GM19397 (cell line): ENCODE data around the gene AFAP1.

Experiments
- ATAC-seq: cut with Tn5 transposase; IDR thresholded peaks from one replicate; pipeline ENCODE4 v1.9.1; 2021; ENCODE audit warnings: mild to moderate bottlenecking, moderate library complexity; ENCODE audit not compliant: unreplicated experiment

The AFAP1 gene

DNA sequence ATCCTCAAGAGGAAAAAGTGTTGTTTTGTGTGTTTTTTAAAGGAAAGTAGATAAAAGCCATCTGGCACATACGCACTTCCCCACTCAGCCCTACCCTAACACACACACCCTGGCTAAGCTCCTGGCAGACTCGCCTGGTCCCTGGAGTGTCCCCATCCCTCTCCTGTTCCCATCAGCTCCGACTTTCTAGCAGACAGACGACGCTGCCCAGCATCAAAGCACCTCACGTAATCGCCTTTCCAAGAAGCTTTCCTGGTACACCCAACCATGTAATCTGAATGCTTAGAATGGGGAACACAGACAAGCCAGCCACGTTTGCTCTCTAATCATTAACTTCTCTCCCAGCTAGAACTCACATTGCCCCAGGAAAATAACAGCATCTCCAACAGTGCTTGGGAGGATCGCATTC, 116.2 kb downstream of the AFAP1 start:
- ATAC-seq: no peak

DNA sequence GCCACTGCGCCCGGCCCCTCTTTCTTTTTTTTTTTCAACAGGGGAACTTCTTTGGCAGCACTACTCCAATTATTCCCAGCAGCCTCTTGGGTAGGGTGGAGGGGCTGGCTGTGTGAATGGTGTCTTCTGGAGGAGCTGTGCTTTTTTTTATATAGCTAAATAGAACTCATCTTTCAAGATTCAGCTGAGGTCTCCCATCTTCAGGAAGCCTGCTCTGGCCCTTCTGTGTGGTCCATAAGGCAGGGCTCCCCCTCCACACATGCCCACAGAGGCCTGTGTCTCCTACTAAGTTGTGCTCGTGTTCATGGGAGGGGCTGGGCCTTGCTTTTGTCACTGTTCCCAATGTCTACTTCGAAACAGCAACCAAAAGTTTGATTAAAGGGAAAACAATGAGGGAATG, 116.8 kb downstream of the AFAP1 start:
- ATAC-seq: no peak

DNA sequence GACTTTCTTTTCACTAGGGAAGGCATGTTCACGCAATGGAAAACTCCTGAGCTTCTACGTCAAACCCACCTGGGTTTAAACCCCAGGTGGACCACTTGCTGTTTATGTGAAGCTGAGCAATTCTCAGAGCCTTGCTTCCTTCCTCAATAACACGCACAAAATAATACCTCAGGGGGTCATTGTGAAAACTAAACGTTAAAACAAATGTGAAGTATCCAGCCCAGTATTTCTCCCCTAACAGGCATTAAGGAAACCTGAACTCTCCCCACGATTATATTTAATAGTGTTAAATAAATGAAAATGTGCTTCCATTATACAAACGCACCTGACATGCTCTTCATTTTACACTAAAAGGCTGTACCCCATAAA, 117.5 kb downstream of the AFAP1 start:
- ATAC-seq: no peak

DNA sequence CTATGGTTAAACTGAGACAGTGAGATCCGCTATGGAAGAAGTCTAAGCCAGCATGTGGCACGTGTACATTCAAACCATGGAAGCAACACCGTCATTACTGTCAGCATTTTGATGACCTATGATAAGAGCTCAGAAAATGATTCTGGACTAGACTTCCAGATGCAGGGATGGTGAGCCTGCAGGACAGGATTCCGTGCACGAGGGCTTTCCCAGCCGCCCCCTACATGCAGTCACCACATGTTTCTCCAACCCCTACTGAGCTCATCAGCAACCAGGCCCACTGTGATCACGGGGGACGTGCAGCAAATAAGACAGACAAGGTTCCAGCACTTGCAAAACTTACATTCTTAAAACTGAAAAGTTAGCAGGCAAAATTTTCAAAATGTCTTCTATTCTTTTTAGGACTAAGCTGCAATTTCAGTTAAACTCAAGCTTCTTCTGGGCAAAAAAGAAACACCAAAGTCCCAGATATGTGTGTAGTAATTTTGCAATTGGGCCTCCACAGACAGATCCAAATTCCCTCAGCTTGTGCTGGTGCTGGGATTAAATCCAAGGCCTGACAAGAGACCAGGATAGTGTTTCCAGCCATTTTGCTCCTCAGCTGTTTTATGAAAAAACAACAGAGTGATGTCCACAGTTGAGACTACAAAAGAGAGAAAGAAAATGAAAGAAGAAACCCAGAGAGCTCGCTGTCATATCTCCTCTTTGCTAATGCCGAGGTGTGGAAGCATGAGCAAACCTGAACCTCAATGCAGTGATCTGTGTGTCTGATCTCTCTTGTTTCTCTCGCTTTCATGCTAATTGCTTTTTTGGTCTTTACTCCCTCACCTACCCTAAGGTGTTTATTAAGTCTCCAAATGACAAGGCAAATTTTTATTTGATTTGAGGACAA, 118.2 kb downstream of the AFAP1 start:
- ATAC-seq: no peak

DNA sequence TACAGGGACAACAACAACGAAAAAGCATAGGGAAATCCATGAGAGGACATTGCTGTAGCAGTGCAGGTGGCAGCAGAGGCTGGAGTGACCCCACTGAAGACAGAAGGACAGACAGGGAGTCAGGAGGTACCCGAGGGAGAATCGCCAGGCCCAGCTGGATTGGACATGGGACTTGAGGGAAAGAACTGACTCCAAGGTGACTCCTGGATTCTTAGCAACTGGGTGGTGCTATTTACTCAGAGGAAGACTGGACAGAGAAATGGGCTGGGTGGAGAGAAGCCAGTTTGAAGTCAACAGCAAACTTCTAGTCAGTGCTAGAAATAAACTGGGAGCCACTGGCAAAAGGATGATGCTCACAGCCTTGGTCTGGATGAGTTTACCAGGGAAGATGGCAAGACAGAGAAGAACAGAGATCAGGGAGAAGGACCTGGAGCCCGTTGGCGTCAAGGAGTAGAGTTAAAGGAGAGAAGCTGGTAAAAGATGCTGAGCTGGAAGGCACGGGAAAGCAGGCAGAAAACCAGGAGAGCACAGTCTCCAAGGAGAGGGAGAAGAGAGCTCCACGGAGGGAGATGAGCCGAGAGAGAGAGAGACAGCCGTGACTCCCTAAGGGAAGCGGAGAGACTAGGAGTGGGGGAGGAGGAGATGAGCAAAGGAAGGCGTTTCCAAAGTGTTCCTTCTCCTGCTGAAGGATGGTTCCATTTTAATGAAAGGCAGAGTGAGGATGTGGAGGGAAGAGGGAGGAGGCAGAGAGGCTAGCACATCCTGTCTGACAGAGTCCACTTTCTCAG, 119.4 kb downstream of the AFAP1 start:
- ATAC-seq: no peak

DNA sequence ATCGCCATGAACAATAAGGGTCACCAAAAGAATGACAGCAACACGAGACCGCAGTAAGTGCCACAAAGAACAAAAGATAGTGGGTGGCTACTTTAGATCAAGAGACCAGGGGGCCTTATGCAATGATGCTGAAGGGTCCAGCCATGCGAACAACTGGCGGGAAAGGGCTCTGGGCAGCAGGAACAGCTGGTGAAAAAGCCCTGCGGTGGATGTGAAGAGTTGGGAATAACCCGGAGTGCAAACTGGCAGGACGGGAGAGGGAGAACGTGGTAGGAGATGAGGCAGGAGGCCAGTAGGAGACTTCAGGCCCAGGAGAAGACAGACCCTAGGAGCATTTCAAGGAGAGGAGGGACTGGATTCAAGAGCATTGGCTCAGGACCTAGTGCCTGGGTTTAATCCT, 120.2 kb downstream of the AFAP1 start:
- no peak for ATAC-seq

DNA sequence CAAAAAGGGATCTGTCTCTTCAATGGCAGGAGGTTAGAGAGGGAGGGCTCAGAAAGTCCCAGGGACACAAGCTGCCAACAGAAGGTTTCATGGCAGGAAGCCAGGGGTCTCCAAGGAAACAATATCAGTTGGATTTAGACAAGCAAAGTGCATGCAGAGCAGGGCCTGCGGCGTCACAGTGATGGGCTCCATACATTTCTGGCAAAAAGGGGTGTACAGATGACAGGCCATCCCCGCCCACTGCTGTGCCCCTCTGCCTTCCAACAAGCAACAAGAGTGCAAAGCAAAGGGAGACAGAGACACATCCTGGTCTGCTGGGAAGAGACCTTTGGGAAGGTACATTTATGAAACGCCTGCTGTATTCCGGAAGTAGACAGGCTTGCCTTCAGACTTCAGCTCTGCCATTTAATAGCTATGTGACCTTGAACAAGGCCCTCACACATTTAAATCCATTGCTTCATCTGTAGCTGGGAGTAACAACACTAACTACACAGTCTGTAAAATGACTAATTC, 121.2 kb downstream of the AFAP1 start:
- ATAC-seq: no peak

DNA sequence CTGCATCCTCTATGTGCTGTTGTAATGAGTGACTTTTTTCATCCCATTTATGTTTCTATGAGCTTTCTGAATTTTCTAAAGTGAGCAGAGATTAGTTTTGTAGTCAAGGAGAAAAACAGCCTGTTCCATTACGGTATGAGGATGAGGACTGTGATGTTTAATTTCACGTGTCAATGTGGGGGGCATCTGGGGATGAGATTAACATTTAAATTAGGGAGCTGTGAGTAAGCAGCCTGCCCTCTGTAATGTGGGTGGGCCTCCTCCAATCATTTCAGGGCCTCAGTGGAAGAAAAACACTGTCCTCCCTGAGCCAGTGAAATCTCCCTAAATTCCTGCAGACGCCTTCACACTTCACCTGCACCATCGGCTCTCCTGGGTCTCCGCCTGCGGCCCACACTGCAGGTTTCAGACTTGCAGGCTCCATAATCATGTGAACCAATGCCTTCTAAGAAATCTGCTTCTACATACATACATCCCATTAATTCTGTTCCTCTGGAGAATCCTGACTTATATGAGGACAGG, 121.7 kb downstream of the AFAP1 start:
- no peak for ATAC-seq

DNA sequence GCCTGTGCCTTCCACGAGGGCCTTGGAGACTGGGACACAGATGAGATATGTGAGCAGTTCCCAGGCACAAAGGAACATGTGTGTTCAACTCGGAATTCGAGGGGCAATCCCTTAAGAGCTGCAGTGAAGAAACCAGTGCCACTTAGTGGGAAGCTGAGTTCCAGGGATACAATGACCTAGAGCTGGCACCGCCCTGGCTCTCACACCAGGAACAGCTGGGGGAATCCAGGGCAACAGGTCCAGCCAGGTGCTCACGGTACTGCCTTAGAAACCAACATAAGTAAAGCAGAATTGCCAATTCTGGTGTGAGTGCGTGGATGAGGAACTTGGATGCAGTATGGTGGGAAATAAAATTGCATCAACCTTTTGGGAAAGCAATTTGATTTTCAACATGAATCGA, 122.9 kb downstream of the AFAP1 start:
- no peak for ATAC-seq

DNA sequence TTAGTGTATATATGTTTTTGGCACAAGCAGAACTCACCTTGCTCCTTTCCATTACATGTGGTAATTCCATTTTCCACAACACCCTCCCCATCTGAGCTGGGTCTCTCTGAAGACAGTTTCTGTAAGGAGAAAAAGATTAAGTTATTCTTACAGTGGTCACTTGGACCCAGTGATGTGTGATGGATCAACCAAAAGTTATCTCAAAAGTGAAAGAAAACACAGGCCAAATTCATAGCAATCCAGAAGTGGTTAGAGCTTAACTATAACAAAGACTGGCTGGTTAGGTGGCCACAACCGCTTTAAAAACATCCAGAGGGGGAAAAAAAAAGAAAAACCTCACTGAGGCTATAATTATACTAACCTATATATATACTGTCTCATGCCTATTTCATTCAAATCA, 123.7 kb downstream of the AFAP1 start:
- ATAC-seq: no peak

DNA sequence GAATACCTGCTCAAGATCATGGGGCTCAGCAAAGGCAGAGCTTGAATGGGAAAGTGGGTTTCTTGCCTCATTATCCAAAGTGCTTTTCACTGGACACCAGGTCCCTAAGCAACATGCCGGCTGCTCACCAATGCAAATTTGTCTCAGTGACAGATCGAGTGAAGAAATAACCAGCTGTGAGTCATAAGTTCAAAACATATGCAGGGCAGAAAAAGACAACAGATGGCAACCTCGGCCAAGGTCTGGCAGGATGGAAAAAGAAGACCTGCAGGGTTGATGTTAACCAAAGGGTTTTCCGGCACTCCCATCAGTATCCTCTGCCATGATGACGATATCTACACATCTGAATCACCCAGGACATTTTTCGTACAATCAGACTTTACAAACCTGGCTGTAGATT, 124.1 kb downstream of the AFAP1 start:
- ATAC-seq: no peak

DNA sequence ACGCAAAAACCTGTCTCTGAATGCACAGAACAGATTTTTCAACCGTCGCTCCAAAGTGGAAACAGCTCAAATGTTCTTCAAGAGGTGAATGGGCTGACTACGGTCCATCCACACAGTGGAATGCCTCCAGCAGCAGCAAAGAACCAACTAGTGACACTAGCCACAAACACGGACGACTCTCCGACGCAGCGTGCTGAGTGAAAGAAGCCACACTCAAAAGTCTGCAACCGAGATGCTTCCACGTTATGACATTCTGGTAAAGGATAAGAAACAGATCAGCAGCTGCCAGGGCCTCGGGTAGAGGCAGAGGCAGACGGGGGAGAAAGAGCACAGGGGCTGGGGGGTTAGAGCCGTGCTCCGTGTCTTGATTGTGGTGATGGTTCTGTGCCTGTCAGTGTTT, 125.2 kb downstream of the AFAP1 start:
- ATAC-seq: no peak

DNA sequence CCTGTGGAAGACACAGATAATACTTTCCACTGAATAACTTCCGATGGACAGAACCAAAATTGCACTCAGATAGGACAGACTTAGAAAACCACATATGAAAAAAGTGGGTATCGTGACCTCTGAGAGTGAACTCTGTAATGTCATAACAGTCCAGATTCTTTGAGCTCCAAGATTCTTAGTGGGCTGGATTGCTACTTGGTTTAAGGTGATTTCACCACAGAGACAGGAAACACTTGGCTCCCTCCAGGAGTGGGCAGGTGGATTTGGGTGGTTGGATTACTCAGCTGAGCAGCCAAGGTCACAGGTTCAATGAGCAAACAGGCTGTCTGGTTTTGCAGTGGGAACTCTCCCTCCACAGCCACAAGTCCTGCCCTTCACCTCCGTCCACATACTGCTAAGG, 126.0 kb downstream of the AFAP1 start:
- ATAC-seq: no peak

DNA sequence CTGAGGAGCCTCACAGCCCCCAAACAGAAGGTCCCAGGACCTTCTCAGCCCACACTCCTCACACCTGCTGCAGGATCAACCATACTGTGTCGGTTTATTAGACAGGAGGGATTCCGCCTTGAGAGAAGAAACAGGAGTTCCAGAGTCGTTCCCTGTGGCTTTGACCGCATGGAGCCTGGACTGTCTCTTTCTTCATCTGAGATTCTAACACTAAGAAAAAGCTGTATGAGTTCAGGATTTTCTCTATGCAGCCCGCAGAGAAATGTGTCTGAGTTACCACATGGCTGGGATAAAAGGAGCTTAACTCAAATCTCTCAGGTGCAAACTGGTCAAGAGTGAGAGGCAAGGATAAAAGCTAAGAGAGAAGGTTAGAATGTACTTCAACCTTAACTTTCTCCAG, 126.7 kb downstream of the AFAP1 start:
- no peak for ATAC-seq

DNA sequence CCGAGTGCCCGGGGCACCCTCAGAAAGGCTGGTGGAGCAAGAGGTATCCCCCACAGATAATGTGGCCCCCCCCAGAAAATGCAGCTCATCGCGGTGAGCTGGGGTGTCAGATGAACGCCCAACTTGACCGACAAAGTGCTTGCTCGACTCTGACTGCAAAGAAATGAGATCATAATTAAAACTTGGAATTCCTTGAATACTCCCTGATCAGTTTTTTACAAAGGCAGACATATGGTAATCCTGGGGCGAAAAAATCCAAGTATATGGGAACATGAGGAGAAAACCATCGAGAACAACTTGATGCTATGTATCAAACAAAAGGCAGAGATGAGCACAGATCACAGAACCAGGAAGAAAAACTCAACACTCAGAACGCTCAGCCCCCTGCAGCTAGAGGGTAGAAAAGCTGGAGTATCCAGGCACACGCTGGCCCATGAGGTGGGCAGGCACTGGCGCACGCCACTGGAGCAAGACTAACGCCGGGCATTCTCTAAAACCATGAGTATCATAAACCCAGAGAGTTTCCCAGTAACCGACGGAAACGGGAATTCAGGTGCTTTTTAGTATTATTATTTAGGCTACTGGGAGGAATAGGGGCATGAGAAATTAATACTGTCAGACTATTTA, 127.3 kb downstream of the AFAP1 start:
- ATAC-seq: no peak

DNA sequence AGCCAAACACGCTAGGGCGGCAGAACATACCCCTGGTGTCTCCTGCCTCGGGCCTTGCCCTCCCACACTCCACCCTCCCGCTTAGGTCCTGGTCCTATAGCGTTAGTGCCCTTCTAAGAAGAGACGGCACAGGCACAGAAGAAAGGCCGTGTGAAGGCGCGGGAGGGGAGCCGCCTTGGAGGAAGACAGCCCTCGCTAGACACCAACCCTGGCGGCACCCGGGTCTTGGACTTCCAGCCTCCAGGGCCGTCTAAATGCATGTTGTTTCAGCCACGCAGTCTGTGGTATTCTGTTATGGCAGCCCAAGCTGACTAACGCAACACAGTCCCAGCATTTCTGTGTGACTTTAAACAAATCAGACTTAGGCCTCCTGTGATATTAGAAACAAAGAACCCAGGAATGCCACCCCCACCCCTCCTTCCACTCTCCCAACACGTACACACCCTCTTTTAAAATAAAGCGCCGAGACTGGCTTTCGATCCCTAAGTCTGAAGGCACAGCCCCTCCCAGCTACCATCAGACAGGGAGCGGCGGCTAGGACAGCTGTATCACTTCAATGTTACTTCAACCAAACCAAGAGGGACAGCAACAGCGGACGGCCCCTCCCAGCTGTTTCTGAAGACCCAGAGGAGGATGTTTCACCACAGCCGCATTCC, 128.0 kb downstream of the AFAP1 start:
- no peak for ATAC-seq

DNA sequence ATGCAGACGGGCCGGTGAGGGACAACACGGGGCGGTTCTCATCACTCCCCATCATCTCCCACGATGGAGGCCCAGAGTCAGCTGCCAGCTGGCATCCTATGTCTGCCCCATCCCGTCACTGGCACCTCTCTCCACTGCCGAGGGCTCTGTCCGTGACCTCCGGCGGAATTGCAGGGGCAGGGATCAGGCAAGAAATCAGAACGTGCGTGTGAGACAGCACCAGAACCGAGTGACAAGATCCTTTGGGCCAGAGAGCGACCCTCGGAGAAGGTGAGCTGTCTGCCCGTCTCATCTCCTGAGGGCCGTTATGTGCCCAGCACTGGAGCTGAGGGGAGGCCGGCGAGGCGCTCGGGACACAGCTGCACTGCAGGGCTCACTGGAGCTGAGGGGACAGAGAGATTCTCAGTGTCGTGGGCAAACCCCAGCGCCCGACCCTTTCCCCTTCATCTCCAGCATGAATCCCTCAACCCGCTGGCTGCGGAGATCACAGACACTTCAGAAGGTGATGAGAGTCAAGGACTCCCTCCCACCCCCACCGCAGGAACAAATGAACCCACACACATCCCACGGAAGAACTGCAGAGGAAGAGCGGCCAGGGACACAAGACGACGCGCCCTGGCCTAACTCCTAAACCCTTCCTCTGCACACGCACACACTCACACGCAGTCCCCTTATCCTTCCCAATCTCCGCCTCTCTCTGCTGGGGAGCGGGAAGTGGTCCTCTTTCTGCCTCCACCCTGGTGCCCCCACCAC, 128.7 kb downstream of the AFAP1 start:
- ATAC-seq: no peak

DNA sequence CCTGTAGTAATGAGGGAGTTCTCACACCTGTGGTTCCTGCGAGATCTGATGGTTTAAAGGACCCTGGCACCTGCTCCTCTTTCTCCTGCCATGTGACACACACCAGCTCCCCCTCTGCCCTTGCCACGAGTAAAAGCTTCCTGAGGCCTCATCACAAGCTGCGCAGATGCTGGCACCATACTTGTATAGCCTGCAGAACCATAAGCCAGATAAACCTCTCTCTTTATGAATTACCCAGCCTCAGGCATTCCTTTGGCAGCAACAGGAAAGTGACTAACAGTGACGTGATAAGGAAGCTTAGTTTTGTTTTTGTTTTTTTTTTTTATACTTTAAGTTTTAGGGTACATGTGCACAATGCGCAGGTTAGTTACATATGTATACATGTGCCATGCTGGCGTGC, 130.9 kb downstream of the AFAP1 start:
- ATAC-seq: no peak

DNA sequence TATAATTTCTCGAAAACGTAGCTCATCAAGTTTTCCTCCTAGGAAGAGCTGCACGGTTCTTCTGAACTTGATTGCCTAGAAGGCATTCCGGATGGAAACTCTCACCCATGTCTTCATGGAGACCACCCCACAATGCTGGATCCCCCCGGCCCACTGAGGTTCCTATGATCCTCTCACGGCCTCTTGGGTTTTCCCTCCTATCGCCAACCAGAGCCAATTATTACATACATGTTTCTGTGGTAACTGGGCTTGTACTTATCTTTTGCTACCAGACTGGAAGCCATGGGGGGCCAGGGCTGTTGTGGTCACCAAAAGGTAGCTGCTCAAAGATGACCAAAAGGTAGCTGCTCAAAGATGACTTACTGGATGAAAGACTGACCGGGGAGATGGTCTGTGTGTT, 131.5 kb downstream of the AFAP1 start:
- ATAC-seq: no peak

DNA sequence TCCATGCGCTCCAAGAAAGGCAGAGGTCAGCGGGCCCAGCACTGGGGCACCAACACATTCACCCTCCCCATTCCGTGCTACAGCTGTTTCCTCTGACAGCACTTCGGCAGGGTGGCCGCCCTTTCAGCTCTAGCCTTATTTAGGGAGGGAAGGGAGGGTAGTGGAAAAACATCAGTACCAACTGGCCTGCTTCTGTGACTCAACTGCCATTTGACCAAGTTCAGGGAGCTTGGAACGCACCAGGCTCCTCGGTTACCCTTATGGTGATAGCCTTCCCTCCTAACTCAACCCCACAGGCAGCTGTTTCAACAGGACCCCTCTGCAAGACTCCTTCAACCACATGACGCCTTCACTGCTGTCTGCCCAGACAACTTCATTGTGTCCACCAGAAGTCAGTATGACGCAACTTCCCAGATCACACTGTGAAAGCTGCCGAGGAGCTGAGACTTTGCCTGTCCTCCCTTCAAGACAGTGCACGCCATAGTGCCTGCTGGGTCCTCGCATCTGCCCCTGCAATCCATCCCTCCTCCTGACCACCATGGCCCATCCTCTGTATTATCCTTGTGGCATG, 132.2 kb downstream of the AFAP1 start:
- no peak for ATAC-seq
